T-helper 22 cell (primary cell): ENCODE data around the gene MRPL14.
A peak's percentile ranks its signal among the peaks of the same experiment; 100 is the strongest.

Experiments
- DNase-seq: peaks from one replicate; pipeline ENCODE4 v3.0.0-alpha.2; 2020; ENCODE audit warnings: low read depth

The MRPL14 gene

GRCh38 chr6:44078827-44079671, 48.2 kb downstream of the MRPL14 start:
- DNase-seq, result peak; percentile 36

GRCh38 chr6:44078219-44078826, 48.9 kb downstream of the MRPL14 start:
- DNase-seq, result no peak

GRCh38 chr6:44077214-44077946, 49.9 kb downstream of the MRPL14 start:
- DNase-seq, result no peak

GRCh38 chr6:44076356-44077213, 50.7 kb downstream of the MRPL14 start:
- DNase-seq, result no peak

- DNase-seq, result no peak
Measured at GRCh38 chr6:44075647-44076355, 51.5 kb downstream of the MRPL14 start.

GRCh38 chr6:44074813-44075646, 52.2 kb downstream of the MRPL14 start:
- DNase-seq, result no peak

GRCh38 chr6:44074439-44074812, 52.8 kb downstream of the MRPL14 start:
- DNase-seq, result peak; percentile 15

- DNase-seq, result no peak
Measured at GRCh38 chr6:44073612-44074438, 53.4 kb downstream of the MRPL14 start.

GRCh38 chr6:44072959-44073611, 54.2 kb downstream of the MRPL14 start:
- DNase-seq, result peak; percentile 51

GRCh38 chr6:44072452-44072958, 54.7 kb downstream of the MRPL14 start:
- DNase-seq, result no peak

GRCh38 chr6:44071670-44072451, 55.4 kb downstream of the MRPL14 start:
- no peak for DNase-seq

- no peak for DNase-seq
Measured at GRCh38 chr6:44068607-44069296, 58.5 kb downstream of the MRPL14 start.

GRCh38 chr6:44067173-44068139, 59.8 kb downstream of the MRPL14 start:
- DNase-seq, result no peak

- DNase-seq, result no peak
Measured at GRCh38 chr6:44066394-44067172, 60.7 kb downstream of the MRPL14 start.

GRCh38 chr6:44065443-44066140, 61.7 kb downstream of the MRPL14 start:
- DNase-seq, result no peak
